Mucosa of descending colon (tissue), 3 donors: Measurements from ENCODE around the gene MSGN1. TPM values are rescaled to one million over a fixed set of nuclear protein-coding genes. Genes with fewer than 3 reads are reported as not detected.

ENCODE experiments used
- ATAC-seq: fragments of 200-7000 bp; cut with Tn5 transposase; one replicate; pipeline ENCODE4 v1.9.1; 2020; ENCODE audit warnings: mild to moderate bottlenecking, moderate library complexity
- DNase-seq, 3 donors: peaks; one replicate each; pipeline ENCODE4 v3.0.0-alpha.2; 2020
- H3K36me3 ChIP-seq: fragments of 200-600 bp; one replicate; pipeline ENCODE4 v1.8.0; 2021; ENCODE audit warnings: low read depth, mild to moderate bottlenecking
- H3K4me1 ChIP-seq: fragments of 200-600 bp; one replicate; pipeline ENCODE4 v1.8.0; 2021; ENCODE audit warnings: low read depth, mild to moderate bottlenecking
- H3K4me3 ChIP-seq: fragments of 200-600 bp; one replicate; pipeline ENCODE4 v1.8.0; 2021; ENCODE audit warnings: mild to moderate bottlenecking
- H3K9me3 ChIP-seq: fragments of 200-600 bp; one replicate; pipeline ENCODE4 v1.8.0; 2021; ENCODE audit warnings: mild to moderate bottlenecking
- intact Hi-C, 2 donors: fragments of 100-400 bp; cut with DNase I in 1 of 2; cut with micrococcal nuclease in 1 of 2; formaldehyde crosslinking; loops; one replicate each; pipeline versions ENCODE4 v1.11.0 to v1.11.1; 2022; cut with DNase I, micrococcal nuclease
- total RNA-seq, 3 donors: library from RNA; stranded (reverse); fragmentation: NEBNext Ultra II Directional in 2 of 3; extraction: Animal tissue kit (Norgen Biotek cat#: 25700) in 2 of 3; gene quantifications; one replicate each; pipeline versions ENCODE4 v1.2.1 to v1.2.4, GENCODE V29; 2021 to 2023
- TF ChIP-seq, protein P1 (sequence below): fragments of 200-600 bp; IDR thresholded peaks from one replicate; pipeline ENCODE4 v1.8.0; 2022; ENCODE audit warnings: antibody characterized with exemption, mild to moderate bottlenecking
- donor health status: DM: no; HTN: no; CAD: no; lungs with moderate emphysema.
- donor health status: DM: no; HTN: no; CAD: no.
- donor health status: DM: no; HTN: yes; CAD: no.

The MSGN1 gene
- total RNA-seq, 3 donors from 2014 or later, result not detected

DNA sequence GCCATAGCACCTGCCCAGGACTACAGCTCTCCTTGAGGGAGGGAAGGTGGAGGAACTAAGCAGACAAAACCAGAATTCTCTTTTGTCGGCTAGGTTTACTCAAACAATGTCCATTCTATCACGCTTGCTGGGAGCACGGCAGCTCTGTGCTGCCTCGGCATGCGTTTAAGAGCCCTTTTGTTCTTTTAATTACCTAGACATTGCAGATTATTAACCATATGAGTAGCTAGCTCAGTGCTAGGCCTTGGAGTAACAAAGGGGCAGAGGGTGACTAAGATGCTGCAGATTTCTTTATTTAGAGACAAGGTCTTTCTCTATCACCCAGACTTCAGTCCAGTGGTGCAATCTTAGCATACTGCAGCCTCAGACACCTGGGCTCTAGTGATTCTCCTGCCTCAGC lies 11.1 kb downstream of the MSGN1 start:
- ATAC-seq (peak; percentile 64), DNase-seq (no peak)
- intact Hi-C loops, result no loop called here
- TF ChIP-seq, protein P1, sequence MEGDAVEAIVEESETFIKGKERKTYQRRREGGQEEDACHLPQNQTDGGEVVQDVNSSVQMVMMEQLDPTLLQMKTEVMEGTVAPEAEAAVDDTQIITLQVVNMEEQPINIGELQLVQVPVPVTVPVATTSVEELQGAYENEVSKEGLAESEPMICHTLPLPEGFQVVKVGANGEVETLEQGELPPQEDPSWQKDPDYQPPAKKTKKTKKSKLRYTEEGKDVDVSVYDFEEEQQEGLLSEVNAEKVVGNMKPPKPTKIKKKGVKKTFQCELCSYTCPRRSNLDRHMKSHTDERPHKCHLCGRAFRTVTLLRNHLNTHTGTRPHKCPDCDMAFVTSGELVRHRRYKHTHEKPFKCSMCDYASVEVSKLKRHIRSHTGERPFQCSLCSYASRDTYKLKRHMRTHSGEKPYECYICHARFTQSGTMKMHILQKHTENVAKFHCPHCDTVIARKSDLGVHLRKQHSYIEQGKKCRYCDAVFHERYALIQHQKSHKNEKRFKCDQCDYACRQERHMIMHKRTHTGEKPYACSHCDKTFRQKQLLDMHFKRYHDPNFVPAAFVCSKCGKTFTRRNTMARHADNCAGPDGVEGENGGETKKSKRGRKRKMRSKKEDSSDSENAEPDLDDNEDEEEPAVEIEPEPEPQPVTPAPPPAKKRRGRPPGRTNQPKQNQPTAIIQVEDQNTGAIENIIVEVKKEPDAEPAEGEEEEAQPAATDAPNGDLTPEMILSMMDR, result no peak
- Histone ChIP-seq H3K4me1 (peaks cover 7% of the 10 kb centered on the region), H3K9me3 (no peaks in the 10 kb centered on the region), H3K36me3 (no peaks in the 10 kb centered on the region), H3K4me3 (no peak overlapping the region)

DNA sequence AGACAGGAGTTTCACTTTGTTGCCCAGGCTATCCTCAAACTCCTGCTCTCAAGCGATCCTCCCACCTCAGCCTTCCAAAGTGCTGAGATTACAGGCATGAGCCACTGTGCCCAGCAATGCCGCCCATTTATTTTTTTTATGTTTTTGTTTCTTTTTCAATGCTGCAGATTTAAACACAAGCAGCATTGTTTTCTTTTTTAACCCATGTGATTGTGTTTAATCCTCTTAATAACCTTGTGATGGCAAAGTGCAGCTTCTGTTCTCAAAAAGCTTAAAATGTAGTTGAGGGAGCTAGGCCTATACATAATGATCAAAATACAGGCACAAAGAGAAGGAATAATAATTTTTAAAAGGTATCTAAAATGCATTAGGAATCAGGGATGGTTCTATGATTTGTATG lies 11.5 kb downstream of the MSGN1 start:
- no peaks in the 10 kb centered on the region for H3K36me3 ChIP-seq
- TF ChIP-seq, protein P1, result no peak
- no peak overlapping the region for H3K4me3 ChIP-seq
- H3K4me1 ChIP-seq, result peaks cover 7% of the 10 kb centered on the region
- no peaks in the 10 kb centered on the region for H3K9me3 ChIP-seq
- DNase-seq (no peak), ATAC-seq (no peak)
- intact Hi-C loops, result no loop called here

DNA sequence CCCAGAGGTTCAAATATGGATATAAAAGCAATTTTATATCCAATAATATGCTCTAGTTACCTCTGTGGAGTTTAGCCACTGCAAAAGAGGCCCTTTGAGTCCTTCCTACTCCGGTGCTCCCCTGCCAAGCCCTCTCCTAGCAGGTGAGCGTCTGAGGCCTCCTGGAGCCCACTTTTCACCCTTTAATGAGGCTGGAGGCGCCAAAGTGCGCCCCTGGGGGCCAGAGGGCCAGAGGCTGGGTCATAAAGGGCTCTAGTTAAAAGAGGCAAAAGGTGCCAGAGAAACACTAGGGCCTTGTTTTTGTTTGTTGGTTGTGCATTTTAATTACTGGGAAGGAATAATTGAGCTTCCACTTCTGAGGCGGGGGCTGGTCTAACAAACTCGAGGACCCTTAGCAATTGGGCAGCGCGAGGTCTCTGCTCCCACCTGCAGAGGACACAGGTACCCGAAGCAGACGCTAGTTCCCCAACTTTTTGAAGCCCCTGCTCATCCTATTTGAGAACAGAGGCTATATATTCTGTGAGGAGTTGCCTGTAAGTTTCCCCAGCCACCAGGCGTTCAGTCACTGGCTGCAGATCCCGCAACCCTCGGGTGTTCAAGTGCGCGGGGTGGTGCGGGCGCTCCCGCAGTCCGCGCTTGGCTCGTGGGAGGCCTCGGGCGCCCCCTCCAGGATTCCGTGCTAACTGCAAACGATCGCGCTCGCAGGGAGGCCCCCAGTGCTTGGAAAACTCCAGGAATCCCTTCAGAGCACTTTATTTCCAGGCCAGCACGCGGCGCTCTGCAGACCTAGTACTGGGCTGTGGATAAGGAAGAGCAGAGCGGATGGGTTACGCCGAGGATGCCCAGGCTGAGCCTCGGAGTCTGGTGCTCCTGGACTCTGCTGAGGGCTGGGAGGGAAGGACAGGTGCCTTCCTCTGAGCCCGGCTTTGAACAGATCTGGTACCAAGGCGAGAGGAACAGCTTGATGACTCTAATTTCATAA lies 14.1 kb downstream of the MSGN1 start:
- no peaks in the 10 kb centered on the region for H3K36me3 ChIP-seq
- DNase-seq, result peak; percentile 84 to 91 (median 89)
- intact Hi-C loops, result no loop called here
- TF ChIP-seq, protein P1, result peak; percentile 86
- peaks cover 7% of the 10 kb centered on the region for H3K4me1 ChIP-seq
- H3K9me3 ChIP-seq, result no peaks in the 10 kb centered on the region
- peak; percentile 97 for ATAC-seq
- H3K4me3 ChIP-seq, result no peak overlapping the region

DNA sequence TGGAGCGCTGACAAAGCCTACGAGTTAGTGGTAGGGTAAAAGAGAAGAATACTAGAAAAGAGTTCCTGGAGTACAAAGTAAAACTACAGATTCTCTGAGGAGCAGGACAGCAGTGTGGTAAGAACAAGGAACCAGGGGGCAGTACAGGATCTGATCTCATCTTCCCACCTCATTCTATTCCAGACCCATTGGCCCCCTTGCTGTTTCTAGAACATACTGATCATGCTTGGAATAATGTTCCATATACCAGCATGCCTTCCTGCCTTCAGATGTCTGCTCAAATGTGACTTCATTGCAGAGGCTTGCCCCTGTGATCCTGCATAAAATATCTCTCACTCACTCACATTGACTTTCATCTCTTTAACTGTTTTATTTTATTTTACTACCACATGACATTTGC lies 19.3 kb downstream of the MSGN1 start:
- intact Hi-C loops, result no loop called here

DNA sequence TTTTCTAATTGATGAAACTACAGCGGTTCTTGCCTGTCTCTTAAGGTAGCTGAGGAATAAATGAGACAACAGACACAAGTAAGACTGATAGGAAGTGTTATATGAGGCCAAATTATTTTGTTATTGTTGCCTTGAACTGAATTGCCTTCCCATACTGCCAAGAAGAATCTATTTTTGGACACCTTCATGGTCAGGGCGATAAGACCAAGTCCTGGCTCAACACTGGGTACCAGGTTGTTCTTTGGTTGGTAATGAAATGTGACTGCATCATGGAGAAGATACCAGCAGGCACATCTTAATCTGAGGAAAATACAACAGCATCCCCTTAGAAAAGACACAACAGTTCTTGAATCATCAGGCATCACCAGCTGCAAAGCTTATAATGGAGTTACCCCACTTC lies 23.7 kb downstream of the MSGN1 start:
- Histone ChIP-seq H3K9me3 (no peaks in the 10 kb centered on the region), H3K36me3 (no peaks in the 10 kb centered on the region), H3K4me1 (no peaks in the 10 kb centered on the region), H3K4me3 (no peak overlapping the region)
- DNase-seq (no peak), ATAC-seq (no peak)
- intact Hi-C loops, result no loop called here
- TF ChIP-seq, protein P1, result no peak

More for the DNA sequence above, 19.3 kb downstream of the MSGN1 start:
- Histone ChIP-seq H3K4me1 (peaks cover 3% of the 10 kb centered on the region), H3K4me3 (no peak overlapping the region), H3K9me3 (no peaks in the 10 kb centered on the region), H3K36me3 (no peaks in the 10 kb centered on the region)
- TF ChIP-seq, protein P1, result no peak
- DNase-seq (no peak), ATAC-seq (no peak)
